ENCODE measurements around the gene SMARCAL1.

SMARCAL1 gene

DNA sequence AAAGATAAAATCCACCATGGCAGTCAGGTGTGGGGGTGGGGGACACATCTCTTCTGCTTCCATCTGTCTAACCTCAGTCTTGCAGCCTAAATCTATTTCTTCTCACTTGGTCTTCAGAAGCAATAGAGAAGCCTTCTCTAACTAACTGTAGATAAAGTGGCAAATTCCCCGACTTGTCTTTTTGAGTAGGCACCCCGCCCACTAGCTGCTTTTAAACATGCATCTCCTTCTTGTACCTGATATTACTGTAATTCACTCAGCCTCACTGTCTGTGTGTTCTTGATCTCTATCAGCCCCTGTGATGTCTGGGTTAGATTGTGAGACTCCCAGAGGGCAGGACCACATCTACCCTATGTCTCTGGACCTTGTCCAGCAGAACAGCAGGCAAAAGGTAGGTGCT, 46.8 kb upstream of the SMARCAL1 start:
- Histone ChIP-seq H3K27me3 (replicated peaks; ENCODE audit: insufficient read depth, low read length) (peaks cover 6% of the 10 kb centered on the region), H3K9me3 (replicated peaks; ENCODE audit: insufficient read depth, low read length) (no peaks in the 10 kb centered on the region), H3K9me2 (replicated peaks; ENCODE audit: insufficient read depth, low read length) (no peaks in the 10 kb centered on the region), H3K36me3 (replicated peaks; ENCODE audit: insufficient read depth, low read length) (no peaks in the 10 kb centered on the region), H4K20me1 (ENCODE audit: insufficient read depth, low read length) (no peaks in the 10 kb centered on the region), H3K4me2 (ENCODE audit: low read depth, low read length) (no peak overlapping the region), H3K4me1 (ENCODE audit: low read length) (no peaks in the 10 kb centered on the region), H3K9ac (ENCODE audit: low read length) (no peak overlapping the region), H3K27ac (ENCODE audit: low read length) (no peak overlapping the region), H3K79me2 (ENCODE audit: low read length) (no peaks in the 10 kb centered on the region), H3F3A (ENCODE audit: insufficient read depth, low read length) (no peaks in the 10 kb centered on the region), H2AFZ (ENCODE audit: low read length) (no peak overlapping the region), H3K4me3 (ENCODE audit: low read length) (no peak overlapping the region)
- TF ChIP-seq EZH2 (optimal IDR thresholded peaks at IDR 0.05; ENCODE audit: low read depth, low read length) (no peak), EZH2phosphoT487 (IDR thresholded peaks at IDR 0.05; ENCODE audit: low read length) (no peak)
- TF ChIP-seq, protein P1, sequence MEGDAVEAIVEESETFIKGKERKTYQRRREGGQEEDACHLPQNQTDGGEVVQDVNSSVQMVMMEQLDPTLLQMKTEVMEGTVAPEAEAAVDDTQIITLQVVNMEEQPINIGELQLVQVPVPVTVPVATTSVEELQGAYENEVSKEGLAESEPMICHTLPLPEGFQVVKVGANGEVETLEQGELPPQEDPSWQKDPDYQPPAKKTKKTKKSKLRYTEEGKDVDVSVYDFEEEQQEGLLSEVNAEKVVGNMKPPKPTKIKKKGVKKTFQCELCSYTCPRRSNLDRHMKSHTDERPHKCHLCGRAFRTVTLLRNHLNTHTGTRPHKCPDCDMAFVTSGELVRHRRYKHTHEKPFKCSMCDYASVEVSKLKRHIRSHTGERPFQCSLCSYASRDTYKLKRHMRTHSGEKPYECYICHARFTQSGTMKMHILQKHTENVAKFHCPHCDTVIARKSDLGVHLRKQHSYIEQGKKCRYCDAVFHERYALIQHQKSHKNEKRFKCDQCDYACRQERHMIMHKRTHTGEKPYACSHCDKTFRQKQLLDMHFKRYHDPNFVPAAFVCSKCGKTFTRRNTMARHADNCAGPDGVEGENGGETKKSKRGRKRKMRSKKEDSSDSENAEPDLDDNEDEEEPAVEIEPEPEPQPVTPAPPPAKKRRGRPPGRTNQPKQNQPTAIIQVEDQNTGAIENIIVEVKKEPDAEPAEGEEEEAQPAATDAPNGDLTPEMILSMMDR (IDR thresholded peaks at IDR 0.05; ENCODE audit: low read length), result no peak
- no peak for DNase-seq

DNA sequence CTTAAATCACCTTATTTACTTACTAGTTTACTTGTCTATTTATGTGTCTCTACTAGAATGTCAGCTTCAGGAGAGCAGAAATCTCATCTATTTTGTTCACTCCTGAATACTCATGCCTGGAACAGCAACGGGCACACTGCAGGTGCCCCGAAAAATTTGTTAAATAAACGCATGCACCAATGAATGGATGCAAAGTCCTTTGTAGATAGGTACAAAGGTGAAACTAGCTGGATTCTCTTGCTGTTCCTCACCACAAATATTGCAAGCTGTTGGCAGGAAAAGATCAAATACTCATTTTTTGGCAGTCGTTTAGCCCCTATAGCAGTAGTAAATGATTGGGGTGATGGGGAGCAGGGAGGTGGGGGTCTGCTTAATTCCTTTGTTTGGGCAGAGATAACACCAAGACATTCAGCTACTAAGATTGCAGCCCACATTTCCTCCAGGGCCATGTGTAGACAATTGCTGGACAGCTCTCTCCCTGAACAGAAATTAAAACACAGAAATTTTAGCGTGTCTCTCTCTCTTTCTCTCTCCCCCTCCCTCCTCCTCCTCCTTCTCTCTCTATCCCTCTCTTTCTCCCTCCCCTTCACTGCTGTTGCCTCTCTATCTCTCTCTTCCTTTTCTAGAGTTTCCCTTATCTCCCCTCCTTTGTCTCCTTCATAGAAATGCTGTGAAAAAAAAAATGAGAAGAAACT, 45.4 kb upstream of the SMARCAL1 start:
- no peaks in the 10 kb centered on the region for H3K4me1 ChIP-seq (ENCODE audit: low read length)
- H3K79me2 ChIP-seq (ENCODE audit: low read length), result no peaks in the 10 kb centered on the region
- no peaks in the 10 kb centered on the region for H4K20me1 ChIP-seq (ENCODE audit: insufficient read depth, low read length)
- no peak for DNase-seq
- no peak overlapping the region for H3K9ac ChIP-seq (ENCODE audit: low read length)
- no peaks in the 10 kb centered on the region for H3K9me2 ChIP-seq (replicated peaks; ENCODE audit: insufficient read depth, low read length)
- no peaks in the 10 kb centered on the region for H3K9me3 ChIP-seq (replicated peaks; ENCODE audit: insufficient read depth, low read length)
- H3K27me3 ChIP-seq (replicated peaks; ENCODE audit: insufficient read depth, low read length), result peaks cover 16% of the 10 kb centered on the region
- H3K36me3 ChIP-seq (replicated peaks; ENCODE audit: insufficient read depth, low read length), result no peaks in the 10 kb centered on the region
- no peak overlapping the region for H3K27ac ChIP-seq (ENCODE audit: low read length)
- H3K4me3 ChIP-seq (ENCODE audit: low read length), result no peak overlapping the region
- TF ChIP-seq EZH2 (optimal IDR thresholded peaks at IDR 0.05; ENCODE audit: low read depth, low read length), result no peak
- TF ChIP-seq, protein P1 (IDR thresholded peaks at IDR 0.05; ENCODE audit: low read length), result no peak
- TF ChIP-seq EZH2phosphoT487 (IDR thresholded peaks at IDR 0.05; ENCODE audit: low read length), result no peak
- H3F3A ChIP-seq (ENCODE audit: insufficient read depth, low read length), result no peaks in the 10 kb centered on the region
- H3K4me2 ChIP-seq (ENCODE audit: low read depth, low read length), result no peak overlapping the region
- no peak overlapping the region for H2AFZ ChIP-seq (ENCODE audit: low read length)

DNA sequence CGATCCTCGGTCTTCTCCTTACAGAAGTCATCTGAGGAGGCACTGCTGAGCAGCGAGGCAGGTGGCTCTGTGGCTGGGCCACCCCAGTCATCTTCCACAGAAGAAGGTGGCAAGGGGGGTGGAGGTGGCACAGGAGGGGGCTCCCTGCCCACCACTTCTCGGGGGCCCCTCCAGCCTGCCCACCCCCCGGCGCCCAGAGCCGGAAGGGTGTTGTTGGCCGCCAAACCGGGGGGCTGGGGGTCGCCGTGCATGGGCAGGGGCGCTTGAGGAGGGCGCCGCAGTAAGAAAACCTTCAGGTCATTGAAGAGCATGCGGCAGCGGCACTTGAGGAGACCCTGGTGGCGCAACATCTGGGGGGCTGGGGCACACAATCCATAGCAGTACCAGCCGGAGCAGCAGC, 42.5 kb upstream of the SMARCAL1 start:
- DNase-seq, result no peak
- H3K27ac ChIP-seq (ENCODE audit: low read length), result no peak overlapping the region
- peaks cover 21% of the 10 kb centered on the region for H3K27me3 ChIP-seq (replicated peaks; ENCODE audit: insufficient read depth, low read length)
- H3K9me2 ChIP-seq (replicated peaks; ENCODE audit: insufficient read depth, low read length), result no peaks in the 10 kb centered on the region
- no peak overlapping the region for H2AFZ ChIP-seq (ENCODE audit: low read length)
- no peaks in the 10 kb centered on the region for H3K36me3 ChIP-seq (replicated peaks; ENCODE audit: insufficient read depth, low read length)
- H4K20me1 ChIP-seq (ENCODE audit: insufficient read depth, low read length), result no peaks in the 10 kb centered on the region
- H3K9ac ChIP-seq (ENCODE audit: low read length), result no peak overlapping the region
- no peaks in the 10 kb centered on the region for H3K4me1 ChIP-seq (ENCODE audit: low read length)
- H3F3A ChIP-seq (ENCODE audit: insufficient read depth, low read length), result no peaks in the 10 kb centered on the region
- no peak overlapping the region for H3K4me3 ChIP-seq (ENCODE audit: low read length)
- TF ChIP-seq EZH2phosphoT487 (IDR thresholded peaks at IDR 0.05; ENCODE audit: low read length) (no peak), EZH2 (optimal IDR thresholded peaks at IDR 0.05; ENCODE audit: low read depth, low read length) (no peak)
- TF ChIP-seq, protein P1 (IDR thresholded peaks at IDR 0.05; ENCODE audit: low read length), result no peak
- H3K4me2 ChIP-seq (ENCODE audit: low read depth, low read length), result no peak overlapping the region
- no peaks in the 10 kb centered on the region for H3K79me2 ChIP-seq (ENCODE audit: low read length)
- H3K9me3 ChIP-seq (replicated peaks; ENCODE audit: insufficient read depth, low read length), result no peaks in the 10 kb centered on the region
